Frontal cortex (tissue), 4 donors: ENCODE measurements around the gene AUH. TPM values are rescaled to one million over a fixed set of nuclear protein-coding genes. Genes with fewer than 3 reads are reported as not detected.

Source experiments
- DNase-seq, 2 donors: peaks; one replicate each; pipeline ENCODE4 v3.0.0; 2012; ENCODE audit warnings: low spot score in 2 of 2
- FAIRE-seq: peaks from 2 replicates; lab custom pipeline; 2012; peaks lifted over from hg19 to GRCh38; lab: Jason Lieb, UNC
- total RNA-seq: library from RNA; depleted of rRNA; stranded (reverse); fragments of >200 nt; gene quantifications from one replicate; pipeline ENCODE4 v1.2.3, GENCODE V29; 2014
- donor health status: control.
- donor health status: control.
- donor health status: control.

AUH gene
- total RNA-seq, 1 donor from 2014 or later: 20.0 TPM

DNA sequence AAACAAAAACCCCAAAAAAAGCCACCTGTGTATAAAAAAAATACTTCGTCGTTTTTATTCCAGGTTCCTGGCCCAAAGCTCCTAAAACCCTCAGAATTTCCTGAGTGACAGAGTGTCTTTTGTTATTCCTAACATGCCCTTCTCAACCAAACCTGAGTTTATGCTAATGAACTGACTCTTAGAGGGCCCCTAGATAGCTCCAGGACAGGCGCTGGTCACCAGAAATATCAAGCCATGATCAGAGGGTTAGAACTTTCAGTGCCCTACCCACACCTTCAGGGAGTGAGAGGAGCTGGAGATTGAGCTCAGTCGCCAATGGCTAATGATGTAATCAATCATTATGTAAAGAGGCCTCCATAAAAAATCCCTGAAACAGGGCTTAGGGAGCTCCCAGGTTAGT, 15.7 kb downstream of the AUH start:
- DNase-seq (no peak), FAIRE-seq (no peak)

DNA sequence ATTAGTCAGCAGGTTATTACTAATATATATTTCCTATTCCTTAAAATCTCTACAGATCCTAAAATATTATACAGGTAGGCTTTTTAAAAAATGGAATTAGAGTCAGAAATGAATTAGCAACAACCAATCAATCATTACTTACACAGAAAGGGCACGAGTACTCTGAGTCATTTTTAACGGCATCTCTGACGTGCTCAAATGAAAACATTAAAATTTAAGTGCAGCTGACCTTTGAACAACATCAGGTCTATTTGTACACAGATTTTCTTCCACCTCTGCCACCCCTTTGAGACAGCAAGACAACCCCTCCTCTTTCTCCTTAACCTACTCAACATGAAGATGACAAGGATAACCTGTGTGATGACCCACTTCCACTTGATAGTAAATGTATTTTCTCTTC, 19.1 kb downstream of the AUH start:
- no peak for DNase-seq
- no peak for FAIRE-seq

DNA sequence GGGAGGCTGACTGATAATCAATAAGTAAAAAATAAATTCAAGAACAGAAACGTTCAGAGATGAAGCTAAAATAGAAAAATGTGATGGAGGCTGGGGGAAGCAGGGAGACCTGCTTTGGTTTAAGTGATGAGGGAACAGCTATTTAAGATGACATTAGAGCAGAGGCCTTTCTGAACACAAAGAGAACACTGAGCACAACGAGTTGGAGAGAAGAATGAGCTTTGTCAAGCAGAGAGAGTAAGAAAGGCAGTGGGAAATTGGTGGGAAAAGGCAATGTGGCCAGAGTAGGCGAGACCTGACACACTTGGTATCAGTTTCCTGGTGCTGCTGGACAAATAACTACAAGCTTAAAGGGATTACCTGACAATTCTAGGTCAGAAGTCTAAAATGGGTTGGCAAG, 20.0 kb downstream of the AUH start:
- DNase-seq (no peak), FAIRE-seq (no peak)

DNA sequence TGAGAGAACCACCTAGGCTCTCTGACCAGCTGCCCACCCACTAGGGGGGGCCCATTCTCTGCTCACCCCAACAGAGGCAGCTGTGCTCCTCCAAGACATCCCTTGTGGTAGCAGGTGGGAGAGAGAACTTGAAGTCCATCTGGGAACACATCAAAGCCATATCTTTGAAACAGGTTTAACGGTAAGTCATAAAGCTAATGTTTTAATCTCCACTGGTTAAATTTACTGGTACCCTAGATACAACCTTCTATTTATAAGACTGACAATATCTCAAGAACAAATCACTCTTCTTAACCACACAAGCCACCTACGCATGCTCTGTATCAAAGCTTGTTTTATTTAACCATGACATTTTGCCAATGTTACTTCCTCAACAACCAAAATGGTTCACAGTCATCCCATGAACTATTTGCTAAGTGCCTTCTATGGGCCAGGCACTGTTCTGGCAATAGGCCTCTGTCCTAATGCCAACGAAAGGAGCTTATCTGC, 20.4 kb downstream of the AUH start:
- no peak for DNase-seq

DNA sequence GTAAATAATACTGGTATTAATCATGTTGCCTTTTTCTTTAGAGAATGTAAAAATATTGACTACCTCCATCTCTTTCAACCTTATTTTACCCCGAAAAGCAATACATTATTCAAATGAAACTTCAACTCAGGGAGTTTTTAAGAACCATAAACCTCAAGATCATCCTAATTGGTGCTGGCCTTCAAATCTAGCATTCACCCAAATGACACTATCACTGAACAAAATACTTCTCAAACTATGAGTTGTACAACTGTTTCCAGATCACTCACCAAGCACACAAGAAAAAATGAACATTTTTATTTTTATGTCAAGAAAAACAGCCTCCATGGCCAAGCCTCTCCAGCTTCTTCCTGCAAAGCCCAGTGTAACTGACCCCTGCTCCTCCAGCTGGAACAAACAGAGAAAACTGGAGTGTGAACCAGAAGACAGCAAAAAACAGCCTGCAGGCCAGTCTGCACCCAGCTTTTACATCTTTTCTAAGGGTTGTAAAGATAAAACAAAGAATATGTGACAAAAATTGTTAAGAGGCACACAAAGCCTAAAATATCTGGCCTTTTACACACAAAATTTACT, 21.2 kb downstream of the AUH start:
- no peak for DNase-seq
- FAIRE-seq: no peak

More for the DNA sequence above, 20.4 kb downstream of the AUH start:
- no peak for FAIRE-seq

DNA sequence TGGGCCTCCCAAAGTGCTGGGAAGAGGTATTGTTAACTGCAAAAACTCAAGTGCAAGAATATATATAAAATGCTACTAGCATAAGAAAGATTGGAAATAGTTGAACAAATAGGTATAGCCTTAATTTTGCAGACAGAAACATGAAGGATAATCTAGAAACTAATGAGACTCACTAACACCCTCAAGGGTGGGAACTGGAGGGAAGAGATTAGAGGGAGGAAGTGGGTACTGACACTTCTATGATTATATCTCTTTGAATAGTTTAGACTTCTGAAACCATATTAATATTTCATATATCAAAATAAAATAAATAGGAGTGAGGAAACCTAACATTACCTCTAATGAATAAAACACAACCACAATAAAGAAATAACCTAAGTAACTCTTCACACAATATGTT, 23.0 kb downstream of the AUH start:
- DNase-seq (no peak), FAIRE-seq (no peak)

DNA sequence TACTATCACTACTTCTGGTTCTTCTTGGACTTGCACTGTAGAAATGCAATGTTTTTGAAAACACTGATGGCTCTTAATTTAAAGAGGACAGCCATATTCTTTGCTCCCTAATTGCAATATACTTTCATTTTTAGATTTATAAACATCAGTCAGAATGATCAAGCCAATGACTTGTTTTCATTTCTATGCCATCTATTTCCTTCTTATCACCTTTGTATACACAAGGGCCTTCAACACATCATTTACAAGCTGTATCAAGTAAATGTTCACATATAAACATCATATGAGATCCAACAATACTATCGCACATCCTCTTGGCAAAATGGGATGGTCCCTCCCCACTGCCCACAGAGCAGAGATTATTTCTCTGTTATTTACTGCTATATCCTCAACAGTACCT, 24.9 kb downstream of the AUH start:
- DNase-seq (no peak), FAIRE-seq (no peak)

DNA sequence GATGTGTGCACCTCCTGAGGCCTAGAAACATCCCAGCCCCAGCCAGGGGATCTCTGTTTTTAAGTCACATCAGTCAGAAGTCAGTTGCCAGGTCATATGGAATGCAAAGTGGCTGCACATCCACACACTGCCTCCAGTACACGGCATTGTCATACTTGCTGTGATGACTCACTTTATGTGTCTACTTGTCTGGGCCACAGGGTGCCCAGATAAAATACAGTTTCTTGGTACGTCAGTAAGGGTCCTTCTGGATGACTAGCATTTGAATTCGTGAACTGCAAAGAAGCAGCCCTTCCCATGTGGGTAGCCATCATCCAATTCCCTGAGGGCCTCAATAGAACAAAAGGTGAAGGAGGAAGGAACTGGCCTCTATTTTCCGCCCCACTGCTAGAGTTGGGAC, 27.7 kb downstream of the AUH start:
- DNase-seq: no peak
- FAIRE-seq: no peak

DNA sequence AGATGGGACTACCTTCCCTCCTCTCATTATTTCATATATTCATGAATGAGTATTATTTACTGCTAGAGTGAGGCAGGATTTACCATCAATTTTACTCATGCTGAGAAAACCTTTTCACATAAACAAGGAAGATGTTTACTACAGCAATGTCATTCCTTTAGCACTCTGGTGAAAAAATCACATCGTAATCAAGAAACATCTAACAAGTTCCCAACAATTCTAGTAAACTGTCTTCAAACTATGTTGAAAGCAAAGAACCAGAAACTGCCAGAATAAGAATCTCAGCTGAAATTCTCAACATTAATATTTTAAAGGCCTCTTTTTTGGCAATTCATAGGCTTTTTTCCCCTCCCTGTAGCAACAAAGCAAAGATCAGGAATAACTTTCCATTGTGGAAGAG, 28.2 kb downstream of the AUH start:
- FAIRE-seq (no peak), DNase-seq (no peak)

DNA sequence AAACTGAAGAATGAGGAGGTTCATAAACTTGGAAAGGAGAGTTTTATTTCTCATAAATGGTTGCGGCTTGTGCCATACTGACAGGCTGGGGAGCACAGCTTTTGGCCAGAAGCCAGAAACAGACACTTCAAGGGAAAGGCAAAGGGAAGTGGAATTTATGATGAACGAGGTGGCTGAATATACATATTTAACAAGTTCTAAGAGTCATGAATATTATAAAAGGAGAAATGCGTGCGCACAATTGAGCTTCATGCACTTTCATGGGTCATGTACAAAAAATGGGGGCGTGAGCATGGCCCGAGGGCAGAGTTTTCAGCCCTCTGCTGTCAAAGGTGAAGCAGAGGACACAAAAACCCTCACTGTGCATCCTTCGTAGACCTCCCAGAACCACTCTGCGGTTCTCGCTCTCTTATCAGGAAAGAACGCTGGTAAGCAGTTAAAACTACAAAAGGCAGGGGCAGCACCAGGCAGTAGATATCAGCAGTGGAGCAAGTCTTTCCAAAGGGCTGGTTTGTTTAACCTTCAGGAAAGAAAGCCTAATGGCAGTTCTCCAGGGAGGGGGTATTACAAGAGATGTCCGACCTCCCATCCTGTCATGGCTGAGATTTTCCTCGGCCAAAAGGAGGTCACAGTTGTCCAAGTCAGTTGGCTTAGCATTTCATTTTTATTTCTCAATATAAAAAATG, 29.0 kb downstream of the AUH start:
- no peak for FAIRE-seq
- DNase-seq: no peak

DNA sequence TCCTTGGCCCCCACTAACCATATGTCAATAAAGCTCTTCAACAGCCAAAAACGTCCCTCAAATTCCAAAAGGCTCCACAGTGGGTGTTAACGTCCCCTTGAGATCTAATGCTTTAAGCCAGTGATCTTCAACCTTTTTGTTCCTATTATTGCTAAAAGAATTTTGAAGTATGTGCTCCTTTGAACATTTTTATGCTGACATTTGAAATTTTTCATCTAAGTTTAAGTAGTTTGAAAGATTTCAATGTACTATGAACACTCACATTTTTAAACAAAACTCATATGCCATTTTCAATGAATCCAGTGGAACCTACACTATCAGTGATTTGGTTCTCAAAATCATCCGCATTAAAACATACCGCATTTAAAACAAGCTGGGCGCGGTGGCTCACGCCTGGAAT, 29.9 kb downstream of the AUH start:
- FAIRE-seq: no peak
- DNase-seq: no peak

DNA sequence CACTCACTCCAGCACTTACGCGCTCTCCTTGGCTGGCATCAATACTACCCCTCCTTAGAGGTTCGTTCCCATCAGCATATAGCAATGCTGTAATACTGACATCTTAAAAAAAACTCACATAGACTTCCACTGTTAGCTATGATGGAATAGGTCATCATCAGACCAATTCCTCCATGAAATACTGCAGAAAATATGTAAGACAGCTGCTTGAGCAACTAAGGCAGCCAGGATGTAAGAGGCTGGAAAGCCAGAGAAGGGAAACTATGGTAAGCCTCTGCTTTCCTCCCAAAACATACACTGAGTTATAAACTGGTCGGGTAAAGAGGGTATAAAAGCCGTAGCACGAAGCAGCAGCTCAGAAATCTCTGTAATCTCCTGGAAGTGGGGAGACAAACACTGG, 33.5 kb downstream of the AUH start:
- DNase-seq: no peak
- FAIRE-seq: no peak

DNA sequence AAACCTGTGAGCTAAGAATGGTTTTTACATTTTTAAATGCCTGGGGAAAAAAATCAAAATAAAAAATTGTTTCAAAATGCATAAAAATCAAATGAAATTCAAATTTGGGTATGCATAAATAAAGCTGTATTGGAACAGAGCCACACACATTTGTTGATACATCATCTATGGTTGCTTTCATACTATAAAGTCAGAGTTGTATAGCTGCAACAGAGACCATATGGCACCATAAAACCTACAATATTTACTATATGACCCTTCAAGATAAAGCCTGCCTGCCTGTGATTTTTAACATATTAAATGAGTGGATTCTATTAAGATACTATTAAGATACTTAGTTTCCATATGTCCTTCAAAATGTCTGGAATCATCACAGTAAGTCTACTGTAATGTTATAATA, 40.0 kb downstream of the AUH start:
- DNase-seq: no peak
- no peak for FAIRE-seq

DNA sequence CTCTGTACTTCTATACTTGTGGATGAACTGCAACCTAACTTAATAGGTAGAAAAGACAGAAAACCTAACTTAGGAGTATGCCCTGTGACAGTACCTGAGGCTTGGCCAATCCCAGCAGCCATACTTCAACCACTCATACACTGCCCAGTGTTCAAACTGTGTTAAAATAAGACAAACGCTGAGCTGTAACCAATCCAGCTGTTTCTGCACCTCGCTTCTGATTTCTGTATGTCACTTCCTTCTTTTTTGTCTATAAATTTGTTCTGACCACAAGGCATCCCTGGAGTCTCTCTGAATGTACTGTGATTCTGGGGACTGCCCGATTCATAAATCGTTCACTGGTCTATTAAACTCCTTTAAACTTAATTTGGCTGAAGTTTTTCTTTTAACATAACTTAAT, 41.4 kb downstream of the AUH start:
- FAIRE-seq: no peak

DNA sequence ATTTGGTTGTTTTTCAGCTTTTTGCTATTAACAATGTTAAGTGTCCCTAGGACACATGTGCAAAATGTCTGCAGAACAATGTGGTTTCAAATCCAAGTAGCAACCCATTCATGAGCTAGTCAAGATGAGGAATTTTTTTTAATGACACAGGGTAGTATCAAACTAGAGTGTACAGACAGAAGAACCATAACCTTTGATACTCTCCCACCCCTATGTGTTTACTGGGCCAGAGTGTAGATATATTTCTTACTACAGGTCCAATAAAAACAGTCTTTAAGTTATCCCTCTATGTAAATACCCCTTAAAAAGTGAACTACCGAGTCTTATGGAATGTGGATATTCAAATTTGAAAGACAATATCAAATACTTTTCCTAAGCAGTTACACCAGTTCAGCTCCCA, 45.6 kb downstream of the AUH start:
- DNase-seq: no peak
- no peak for FAIRE-seq

More for the DNA sequence above, 41.4 kb downstream of the AUH start:
- no peak for DNase-seq

DNA sequence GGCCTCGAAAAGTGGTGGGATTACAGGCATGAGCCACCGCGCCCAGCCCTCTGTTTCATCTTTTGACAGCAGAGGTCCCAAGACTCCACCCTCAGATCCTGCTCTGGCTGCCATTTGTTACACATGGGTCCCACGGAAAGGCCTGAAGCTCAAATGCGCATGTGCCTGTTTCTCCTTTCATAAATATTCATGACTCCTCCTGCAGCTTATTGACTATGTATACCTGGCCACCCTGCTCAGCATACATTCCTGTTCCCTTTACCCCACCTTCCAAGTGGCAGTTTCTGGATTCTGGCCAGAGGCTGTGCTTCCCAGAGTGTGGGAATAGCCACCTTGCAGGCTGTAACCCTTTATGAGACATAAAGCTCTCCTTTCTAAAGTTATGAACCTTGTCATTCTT, 46.5 kb downstream of the AUH start:
- FAIRE-seq (no peak), DNase-seq (no peak)

DNA sequence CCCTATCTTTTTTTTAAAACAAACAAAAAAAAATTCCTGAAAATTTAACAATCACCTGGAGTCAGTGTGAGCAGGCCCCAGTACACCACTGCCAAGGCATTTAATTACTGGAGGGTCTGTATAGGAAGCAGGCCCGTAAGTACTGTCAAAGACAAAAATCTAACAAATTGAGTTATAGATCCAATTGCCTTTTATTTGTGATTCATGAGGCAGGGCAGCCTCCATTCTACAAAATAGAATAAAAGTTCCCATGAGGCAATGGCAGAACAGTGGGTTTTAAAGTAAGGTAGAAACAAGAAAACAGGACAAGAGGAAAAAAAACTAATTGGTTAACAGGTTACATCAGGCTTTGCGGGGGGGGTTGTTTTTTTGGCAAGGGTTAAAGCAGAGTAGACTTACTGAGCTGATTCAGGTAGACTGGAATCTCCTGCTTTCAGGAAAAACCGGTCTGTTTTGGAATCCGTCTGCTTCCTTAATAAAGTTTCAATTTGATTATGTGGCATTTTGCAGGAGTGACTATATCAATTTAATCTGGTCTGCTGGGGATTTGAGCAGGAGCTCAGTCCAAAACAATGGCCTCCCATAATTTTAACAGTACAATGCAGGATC, 48.9 kb downstream of the AUH start:
- FAIRE-seq: no peak
- DNase-seq: no peak

DNA sequence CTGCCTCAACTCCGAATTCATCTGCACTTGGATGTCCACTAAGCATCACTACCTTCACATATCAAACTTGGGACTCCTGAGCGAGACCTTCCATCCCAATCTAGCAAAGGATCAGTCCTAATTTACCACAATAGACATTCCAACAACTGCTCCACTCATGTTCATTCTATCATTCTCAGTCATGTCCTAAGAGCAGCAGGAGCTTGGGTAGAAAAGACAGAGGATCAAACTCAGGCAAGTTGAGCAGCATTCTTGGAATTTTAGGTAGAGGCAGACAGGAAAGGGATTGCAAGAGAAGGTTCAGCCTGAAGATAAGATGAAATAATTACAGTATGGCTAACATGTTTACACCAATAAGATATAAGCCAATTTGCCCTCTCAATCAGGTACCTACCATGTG, 51.7 kb downstream of the AUH start:
- FAIRE-seq: no peak
- no peak for DNase-seq

DNA sequence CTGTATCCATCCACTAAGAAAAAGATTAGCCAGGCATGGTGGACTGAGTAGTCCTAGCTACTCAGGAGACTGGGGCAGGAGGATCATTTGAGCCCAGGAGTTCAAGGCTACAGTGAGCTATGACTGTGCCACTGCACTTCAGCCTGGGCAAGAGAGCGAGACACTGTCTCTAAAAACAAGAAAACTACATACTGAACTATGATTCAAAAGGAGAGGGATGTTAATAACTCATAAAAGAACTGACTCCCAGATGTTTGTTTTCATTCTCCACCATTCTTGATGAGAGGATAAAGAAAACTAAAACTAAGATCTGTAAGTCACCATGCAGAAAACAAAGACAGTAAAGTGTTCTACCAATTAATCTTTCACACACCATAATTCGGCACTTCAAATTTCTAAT, 53.5 kb downstream of the AUH start:
- DNase-seq (no peak), FAIRE-seq (no peak)

DNA sequence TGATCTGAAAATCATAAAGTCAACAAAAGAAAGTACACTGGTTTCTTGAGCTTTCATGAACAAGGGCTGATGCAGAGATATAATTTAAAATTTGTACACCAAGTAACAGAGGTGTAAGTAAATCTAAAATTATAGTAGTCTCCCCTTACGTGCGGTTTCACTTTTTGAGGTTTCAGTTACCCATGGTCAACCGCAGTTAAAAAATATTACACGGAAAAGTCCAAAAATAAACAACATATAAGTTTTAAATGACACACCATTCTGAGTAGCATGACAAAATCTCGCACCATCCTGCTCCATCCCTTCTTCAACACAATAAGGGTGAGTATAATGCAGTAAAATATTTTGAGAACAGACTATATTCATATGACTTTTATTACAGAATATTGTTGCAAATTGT, 54.4 kb downstream of the AUH start:
- no peak for DNase-seq
- FAIRE-seq: no peak

DNA sequence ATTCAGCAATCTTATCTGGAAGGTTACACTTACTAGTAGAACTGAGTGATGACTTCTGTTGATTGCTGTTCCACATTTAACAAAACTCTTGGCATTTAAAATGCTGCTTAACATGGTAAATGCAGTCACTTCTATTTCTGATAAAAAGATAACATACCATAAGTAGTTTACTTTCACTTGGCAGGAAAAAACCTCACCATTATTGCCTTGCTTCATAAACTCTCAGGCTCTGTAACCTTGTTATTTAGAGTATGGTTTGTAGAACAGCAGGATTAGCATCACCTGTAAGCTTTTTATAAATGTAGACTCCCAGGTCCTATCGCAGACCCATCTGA, 55.5 kb downstream of the AUH start:
- FAIRE-seq (no peak), DNase-seq (no peak)
